ENCODE measurements around the gene ZDHHC4.
A peak's percentile ranks its signal among the peaks of the same experiment; 100 is the strongest.
"Not testable (repeated sequence)": the region's sequence is repeated elsewhere in the genome, so short reads cannot be mapped to it uniquely, and the experiment has no call there.

ZDHHC4 gene

DNA sequence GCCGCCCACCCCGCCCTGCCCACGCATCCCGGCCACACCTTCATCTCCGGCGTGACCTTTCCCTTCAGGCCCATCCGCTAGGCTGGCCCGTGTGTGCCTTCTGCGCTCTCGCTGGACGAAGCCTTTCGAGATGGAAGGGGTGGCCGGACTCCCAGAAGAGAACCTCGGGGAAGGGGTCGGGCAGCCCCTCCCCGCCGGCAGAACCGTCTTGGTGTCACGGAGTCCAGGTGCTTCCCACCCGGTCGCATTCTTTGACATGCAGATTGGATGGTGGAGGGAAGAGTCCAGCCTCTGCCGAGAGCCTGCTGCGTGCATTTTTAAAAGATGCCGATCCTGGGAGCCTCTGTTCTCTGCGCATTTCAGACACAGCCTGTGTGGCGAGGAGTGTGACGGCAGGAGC is 30.8 kb downstream of the ZDHHC4 start:
- DNase-seq, result no peak

DNA sequence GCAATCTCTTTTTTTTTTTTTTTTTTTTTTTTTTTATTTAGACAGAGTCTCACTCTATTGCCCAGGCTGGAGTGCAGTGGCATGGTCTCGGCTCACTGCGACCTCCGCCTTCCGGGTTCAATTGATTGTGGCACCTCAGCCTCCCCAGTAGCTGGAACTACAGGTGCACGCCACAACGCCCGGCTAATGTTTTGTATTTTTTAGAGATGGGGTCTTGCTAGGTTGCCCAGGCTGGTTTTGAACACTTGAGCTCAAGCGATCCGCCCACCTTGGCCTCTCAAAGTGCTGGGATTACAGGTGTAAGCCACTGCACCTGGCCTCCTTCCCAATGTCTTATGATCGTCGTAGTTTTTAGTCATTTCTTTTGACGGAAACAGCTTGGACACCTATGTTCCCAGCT is 31.5 kb downstream of the ZDHHC4 start:
- no peak for DNase-seq

DNA sequence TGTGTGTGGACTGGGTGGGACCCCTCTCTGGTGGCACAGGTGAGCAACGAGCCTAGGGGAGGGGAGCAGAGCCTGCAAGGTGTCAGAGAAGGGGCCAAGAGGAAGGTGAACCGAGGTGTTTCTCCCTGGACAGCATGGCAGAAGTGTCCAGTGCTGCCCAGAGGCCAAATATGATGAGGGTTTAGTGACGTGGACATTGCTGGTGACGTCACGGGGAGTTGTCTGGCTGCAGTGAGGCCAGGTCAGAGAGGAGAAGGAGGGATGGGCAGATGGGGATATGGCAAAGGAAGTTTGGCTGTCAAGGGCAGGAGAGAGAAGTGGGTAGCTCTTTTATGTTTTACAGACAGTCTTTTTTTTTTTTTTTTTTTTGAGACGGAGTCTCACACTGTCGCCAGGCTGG is 35.6 kb downstream of the ZDHHC4 start:
- no peak for DNase-seq

DNA sequence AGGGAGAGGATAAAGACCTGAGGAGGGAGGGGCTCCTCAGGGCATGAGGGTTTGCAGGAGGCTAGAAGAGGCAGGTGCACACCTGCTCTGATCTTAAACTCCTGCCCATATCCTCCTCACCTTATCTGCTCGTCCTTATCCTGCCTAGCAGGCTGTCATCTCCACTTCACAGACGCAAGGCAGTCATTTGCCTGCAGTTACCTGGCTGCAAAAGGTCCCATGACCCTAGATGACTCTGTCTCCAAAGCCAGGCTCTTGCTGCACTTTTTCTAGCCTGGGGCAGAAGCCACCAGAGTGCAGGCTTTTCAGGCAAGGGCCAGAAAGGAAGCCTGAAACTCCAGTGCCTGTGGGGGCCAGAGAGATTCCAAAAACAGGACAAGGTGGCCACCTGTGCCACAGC is 36.5 kb downstream of the ZDHHC4 start:
- no peak for DNase-seq

DNA sequence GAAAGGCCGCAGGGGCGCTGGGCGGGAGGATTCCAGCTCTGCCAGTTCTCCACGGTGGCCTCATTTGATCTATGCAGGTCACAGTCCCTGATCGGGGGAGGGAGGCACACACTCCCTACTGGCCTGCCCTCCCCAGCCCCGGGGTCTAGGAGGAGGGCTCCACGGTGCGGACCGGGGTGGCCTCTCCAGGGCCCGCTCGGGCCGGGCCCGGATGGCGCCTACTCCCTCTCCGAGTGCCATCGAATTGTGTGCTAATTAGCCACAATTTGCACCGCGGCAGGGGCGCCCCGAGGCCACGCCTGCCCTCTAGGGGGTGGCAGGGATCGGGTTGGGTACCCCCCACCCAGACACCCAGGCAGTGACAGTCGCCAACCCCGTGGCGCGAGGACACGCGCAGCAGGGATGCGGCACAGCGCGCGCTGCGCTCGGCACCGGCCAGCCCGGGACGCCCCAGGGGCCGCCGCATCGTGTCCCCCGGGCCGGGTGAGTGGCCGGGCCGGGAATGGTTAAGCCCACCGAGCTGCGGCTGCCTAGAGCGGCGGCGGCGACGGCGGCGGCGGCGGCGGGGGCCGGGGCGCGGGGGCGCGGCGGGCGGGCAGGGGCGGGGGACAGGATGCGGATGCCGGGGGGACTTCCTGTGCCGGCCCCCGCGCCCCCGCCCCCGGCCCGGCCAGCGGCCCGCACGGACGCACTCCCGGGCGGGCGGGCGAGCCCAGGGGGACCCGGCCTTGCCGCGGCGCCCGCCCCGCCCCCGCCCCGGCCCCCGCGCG is 37.9 kb downstream of the ZDHHC4 start, which contains the start of gene ZNF853:
Gene ZNF853, plus strand, starts transcription at position 658 of the 770 bp plus-strand sequence. CDS start 565 bp downstream, outside the sequence.
- DNase-seq, result no peak

DNA sequence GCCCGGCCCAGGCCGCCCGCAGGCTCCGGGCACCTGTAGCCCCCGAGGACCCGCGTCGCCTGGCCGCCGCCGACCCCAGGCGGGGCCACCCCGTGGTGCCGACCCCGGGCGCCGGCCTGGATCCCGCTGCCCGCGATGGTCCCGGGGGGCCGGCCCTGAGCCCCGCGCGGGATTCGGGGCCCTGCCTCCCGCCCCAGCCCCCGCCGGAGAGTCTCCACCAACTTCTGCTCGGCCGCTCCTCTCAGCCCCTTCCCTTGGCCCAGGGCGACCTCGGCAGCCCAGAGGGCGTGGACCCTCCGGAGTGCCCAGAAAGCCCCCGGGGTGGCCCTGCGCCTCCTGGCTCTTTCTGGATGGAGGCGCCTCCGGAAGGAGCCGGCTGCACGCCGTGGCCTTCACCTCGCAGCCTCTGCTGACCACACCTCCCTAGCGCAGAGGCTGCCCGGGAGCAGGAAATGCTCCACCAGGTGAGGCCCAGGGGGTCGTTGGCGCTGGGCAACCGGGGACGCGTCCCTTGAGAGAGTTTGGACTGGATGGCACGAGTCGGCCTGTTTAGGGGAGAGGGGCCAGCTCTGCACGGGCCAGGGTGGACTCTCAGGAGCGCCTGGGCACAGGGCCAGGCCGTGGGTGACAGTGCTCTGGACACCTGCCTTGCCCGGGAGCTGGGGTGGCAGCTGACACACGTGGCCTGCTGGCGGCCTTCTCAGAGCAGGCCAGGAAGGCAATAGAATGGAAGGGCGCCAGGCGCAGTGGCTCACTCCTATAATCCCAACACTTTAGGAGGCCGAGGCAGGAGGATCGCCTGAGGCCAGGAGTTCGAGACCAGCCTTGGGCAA is 38.7 kb downstream of the ZDHHC4 start:
- DNase-seq, result no peak

DNA sequence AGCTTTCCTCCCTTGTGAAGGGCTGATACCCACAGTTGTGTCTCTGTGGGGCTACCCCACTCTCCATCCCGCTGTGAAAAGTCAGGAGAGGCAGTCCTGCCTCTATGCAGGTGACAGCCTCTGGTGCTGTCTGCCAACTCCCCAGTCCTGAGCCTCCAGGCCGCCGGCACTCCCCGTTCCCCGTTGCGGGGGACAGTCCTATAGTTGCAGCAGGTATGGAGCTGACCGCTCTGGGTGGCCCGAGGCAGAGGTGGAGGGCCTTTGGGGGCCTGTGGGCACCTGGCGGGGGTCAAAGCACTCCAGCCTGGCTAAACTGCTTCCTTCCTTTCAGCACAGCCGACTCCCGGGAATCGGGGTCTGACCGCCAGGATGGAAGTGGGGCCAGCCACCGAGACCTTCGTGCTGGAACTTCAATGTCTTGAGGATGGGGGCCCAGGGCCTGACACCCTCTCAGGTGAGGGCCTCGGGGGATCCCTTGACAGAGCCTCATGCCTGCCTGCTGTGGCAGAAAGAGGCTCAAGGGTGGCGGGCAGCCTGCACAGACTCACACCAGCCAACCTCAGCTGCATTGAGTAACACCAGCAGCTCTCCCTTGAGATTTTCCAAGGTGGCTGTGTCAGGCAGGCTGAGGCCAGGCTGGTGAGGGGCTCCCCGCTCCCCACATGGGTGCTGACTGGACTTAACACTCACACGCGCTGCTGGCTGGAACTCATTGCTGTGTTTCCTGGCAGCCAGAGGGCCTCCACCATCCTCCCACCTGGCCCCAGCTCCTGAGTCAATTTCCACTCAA is 39.8 kb downstream of the ZDHHC4 start:
- no peak for DNase-seq

DNA sequence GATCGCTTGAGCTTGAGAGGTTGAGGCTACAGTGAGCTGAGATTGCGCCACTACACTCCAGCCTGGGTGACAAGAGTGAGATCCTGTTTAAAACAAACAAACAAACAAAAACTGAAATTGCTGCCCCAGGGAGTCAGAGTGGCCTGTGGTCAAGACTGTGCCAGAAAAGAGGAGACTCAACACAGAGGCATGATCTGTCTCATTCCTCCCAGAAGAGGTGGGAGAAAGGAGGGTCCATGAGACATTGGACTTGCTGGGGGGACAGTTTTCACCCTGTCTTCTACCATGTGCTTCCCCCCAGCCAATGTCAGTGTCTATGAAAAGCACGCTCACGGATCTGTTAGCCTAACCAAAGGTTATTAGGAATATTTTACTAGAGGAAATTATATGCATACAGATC is 41.4 kb downstream of the ZDHHC4 start:
- DNase-seq, result no peak

DNA sequence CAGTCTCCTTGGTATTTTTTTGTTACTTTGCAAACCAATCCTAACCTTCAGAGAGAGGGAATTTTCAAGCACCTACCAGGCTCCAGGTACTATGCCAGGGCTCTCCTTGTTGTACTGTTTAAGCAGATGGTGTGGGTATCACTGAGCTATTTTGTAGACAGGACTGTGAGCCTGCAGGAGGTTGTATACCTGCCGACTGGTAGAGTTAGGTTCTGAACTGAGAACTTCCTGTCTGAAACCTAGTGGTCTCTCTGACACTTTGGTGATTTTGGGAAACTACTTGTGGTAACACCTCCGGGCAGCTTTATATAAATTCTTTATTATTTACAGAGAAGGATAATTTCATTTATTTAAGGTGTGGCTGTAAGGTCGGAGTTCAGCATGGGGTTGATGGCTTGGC is 42.7 kb downstream of the ZDHHC4 start:
- no peak for DNase-seq

DNA sequence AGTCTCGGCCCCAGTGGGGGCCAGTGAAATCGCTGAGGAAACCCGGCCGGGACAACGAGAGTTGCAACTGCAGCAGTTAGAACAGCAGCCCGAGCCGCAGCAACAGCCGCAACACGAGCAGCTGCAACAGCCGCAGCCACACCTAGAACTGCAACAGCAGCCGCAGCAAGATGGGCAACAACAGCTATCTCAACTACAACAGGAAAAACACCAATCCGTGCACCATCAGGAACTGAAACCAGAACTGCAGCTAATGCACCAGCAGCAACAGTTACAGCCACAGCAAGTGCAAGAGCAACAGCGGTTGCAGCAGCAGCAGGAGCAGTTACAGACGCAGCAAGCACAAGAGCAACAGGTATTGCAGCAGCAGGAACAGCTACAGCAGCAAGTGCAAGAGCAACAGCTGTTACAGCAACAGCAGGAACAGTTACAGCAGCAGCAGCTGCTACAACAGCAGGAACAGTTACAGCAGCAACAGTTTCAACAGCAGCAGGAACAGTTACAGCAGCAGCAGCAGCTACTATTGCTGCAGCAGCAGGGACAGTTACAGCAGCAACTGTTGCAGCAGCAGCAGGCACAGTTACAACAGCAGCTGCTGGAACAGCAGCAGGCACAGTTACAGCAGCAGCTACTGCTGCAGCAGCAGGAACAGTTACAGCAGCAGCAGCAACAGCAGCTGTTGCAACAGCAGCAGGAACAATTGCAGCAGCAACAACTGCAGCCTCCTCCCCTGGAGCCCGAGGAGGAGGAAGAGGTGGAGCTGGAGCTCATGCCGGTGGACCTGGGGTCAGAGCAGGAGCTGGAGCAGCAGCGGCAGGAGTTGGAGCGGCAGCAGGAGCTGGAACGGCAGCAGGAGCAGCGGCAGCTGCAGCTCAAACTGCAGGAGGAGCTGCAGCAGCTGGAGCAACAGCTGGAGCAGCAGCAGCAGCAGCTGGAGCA is 44.2 kb downstream of the ZDHHC4 start:
- DNase-seq, result no peak

DNA sequence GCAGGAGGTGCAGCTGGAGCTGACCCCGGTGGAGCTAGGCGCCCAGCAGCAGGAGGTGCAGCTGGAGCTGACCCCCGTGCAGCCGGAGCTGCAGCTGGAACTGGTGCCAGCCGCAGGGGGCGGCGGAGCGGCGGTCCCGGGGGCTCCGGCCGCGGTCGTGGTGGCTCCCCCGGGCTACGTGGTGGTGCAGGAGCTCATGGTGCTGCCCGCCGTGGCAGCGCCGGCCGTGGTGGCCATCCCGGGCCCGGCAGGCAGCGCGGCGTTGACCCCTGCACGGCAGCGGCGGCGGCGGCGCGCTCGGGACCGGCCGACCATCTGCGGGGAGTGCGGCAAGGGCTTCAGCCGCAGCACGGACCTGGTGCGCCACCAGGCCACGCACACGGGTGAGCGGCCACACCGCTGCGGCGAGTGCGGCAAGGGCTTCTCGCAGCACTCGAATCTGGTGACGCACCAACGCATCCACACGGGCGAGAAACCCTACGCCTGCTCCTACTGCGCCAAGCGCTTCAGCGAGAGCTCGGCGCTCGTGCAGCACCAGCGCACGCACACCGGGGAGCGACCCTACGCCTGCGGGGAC is 45.0 kb downstream of the ZDHHC4 start:
- no peak for DNase-seq

DNA sequence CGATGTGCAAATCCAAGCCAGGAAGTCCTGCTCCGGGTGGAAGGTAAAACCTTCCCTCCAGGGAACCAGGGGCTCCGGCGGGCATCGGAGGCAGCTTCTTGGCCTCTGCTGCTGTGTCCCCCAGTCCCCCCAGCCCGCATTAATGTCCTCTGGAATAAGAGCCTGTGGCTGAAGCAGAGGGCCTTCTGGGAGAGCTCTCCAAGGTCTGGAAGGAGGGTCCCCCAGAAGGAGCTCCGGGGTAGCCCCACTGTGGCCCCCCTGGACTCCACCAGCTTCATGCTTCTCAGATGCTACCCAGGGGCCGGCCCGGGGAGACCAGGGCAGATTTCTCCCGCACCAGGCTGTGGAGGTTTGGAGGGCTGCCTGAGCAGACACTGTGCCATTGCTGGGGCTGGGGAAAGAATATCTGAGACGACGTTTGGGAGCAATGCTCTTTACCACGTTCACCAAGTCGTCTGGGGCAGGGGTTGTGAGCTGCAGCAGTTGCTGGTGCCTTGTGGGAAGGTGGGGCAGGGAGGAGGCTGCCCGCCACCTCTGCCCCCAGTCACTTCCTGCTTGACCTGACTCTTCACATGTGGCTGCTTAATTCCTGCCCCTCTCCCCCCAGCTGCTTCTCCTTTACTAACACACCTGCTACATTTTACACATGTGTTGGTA is 46.5 kb downstream of the ZDHHC4 start:
- DNase-seq, result no peak

DNA sequence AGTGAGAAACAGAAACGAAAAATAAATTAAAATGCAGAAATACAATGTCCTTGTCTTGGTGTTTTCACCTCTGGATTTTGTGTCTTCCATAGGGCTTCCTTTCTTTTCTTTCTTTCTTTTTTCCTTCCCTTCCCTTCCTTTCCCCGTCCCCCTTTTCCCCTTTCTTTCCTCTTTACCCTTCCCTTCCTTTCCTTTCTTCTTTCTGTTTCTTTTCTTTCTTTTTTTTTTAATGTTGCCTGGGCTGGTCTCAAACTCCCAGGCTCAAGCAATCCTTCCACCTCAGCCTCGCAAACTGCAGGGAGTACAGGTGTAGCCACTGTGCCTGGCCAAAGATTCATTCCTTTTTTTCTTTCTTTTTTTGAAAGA is 47.0 kb downstream of the ZDHHC4 start:
- DNase-seq, result no peak

DNA sequence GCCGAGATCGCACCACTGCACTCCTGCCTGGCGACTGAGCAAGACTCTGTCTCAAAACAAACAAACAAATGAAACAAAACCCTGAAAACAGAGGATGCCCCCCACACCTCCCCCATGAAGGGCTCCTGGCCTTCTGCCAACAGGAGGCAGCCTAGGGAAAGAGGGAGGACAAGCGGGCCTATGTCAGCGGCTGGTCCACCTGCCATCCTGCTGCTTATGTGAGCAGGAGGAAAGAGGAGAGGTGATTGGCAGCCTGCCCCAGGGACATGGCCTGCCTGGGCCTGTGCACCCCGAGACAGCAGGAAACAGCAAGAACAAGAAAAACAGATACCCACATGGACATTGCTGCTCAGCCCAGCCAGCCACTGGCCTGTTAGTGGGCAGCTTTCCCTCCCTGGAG is 50.8 kb downstream of the ZDHHC4 start:
- no peak for DNase-seq

DNA sequence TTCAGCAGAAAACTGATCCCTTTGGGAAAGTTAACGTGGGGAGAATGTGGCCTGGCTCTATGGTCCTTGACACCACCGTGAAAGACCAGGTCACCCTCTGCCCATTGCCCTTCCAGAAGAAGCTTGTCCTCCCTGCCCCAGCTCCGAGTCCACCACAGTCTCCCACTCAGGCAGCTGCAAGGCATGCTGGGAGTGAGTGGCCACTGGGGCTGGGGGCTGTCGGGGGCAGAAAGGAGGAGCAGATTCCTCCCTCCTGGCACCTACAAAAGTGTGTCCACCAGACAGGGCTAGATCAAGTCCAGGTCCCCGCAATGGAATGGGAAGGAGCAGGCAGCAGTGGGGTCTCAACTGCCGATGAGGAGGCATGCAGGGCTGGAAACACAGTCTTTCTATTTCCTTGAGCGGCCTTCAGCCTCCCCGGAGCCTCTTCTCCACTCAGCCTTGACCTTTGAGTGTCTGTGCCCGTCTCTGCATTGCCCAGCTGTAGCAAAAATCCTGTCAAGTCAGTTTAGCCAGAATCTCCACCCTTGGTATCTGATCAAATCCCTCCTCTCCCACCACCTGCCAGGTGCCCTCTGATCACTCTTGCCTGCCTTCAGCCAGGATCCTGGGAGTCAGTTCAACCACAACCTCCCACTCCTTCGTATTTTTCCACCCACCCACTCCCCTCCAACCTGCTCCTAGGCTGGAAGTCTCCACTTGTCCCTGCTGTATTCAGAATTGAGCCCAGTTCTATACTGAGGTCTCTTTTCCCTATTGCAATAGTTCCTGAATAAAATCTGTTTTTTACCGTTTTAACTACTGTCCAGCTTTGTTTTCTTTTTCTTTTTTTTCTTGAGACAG is 53.0 kb downstream of the ZDHHC4 start:
- no peak for DNase-seq

DNA sequence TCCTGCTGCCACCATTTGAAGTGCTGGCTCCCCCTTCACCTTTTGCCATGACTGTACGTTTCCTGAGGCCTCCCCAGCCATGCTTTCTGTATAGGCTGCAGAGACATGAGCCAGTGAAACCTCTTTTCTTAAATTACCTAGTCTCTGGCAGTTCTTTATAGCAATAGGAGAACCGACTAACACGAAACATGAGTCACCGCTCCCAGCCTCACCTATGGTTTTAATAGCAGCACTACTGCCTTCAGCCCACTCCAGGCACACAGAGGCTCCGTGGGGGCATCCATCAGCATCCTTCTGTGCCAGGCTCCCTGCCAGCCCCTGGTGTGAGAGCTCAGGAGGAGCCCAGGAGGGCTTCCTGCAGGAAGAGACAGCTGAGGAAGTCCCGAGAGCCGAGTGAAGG is 54.4 kb downstream of the ZDHHC4 start:
- DNase-seq, result no peak

DNA sequence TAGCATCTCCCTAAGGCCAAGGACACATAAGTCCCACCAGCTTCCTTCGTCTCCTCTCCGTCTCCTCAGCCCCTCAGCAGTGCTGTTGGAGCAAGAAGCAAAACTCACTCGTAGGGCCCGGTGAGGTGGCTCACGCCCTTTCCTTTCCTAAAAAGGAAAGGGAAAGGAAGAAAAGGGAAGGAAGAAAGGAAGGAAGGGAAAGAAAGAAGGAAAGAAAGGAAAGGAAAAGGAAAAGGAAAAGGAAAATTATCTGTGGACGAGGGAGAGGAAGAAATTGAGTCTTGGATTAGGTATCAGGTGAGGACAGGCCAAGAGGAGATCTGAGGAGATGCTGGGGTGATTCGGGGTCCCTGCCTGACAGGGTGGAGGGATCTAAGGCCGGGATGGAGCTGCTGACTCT is 56.8 kb downstream of the ZDHHC4 start:
- DNase-seq, result no peak

DNA sequence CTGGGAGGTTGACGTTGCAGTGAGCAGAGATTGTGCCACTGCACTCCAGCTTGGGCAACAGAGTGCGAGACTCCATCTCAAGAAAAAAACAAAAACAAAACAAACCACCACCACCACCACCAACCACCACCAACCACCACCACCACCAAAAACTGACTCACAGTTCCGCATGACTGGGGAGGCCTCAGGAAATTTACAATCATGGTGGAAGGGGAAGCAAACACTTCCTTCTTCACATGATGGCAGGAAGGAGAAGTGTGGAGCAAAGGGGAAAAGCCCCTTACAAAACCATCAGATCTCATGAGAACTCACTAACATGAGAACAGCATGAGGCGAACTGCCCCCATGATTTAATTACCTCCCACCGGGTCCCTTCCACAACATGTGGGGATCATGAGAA is 57.7 kb downstream of the ZDHHC4 start:
- DNase-seq, result not testable (repeated sequence)

DNA sequence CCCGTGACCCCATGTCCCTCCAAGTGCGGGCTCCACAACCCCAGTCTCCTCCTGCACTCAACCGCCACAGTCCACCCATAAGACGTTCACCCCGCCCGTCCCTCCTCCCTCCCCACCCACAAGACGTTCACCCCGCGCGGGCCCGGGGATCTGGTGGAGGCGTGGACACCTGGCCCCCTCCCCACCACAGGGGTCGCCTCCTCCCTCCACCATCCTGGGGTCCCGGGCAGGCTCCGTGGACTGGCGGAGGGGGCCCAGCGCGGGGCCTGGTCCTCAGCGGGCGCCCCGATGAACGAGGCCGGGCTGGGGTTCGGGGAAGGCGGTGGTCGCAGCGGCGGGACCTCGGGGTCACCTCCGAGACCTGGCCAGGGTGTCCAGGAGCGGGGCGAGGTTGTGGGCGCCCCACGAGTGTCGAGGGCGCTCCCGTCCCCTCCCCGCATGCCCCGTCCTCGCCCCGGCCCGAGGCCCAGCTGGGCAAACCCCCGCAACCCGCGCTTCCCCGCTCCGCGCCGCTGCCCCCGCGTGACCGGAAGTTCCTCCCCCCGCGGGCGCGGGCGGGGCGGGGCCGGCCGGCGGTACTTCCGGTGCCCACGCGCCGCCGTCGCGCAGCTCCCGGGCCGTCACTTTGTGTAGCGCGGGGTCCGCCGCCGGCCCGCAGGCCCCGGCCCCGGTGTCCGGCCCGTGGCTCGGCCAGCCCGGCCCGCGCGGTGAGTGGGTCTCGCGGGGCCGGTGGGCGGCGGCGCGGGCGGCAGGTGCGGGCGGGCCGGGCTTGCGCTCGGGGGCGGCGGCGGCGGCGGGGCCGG is 59.7 kb downstream of the ZDHHC4 start, which contains the start of gene ZNF316:
Gene ZNF316, plus strand, starts transcription at position 578 of the 803 bp plus-strand sequence. CDS start 5,092 bp downstream, outside the sequence.
- DNase-seq, result peak; percentile 37

Data from hematopoietic multipotent progenitor cell treated with erythropoietin and hydrocortisone succinate and interleukin-3 and kit ligand, for 8 days (in vitro differentiated cells).